Activated T-helper 17 cell treated with anti-CD3 and anti-CD28 coated beads, Interleukin-2, amount 50 U/mL, for 72 hours (primary cell): Measurements from ENCODE around the gene TSC2. TPM values are rescaled to one million over a fixed set of nuclear protein-coding genes. Genes with fewer than 3 reads are reported as not detected.
A peak's percentile ranks its signal among the peaks of the same experiment; 100 is the strongest.

ENCODE experiments used
- ATAC-seq: fragments of 150-1000 bp; cut with Tn5 transposase; replicated peaks from 2 replicates; pipeline ENCODE4 v1.10.0; 2021; ENCODE audit warnings: mild to moderate bottlenecking, moderate library complexity
- H3K27ac Mint-ChIP-seq: one replicate; pipeline ENCODE4 v1.8.0; 2022; ENCODE audit warnings: mixed read lengths
- H3K27me3 Mint-ChIP-seq: one replicate; pipeline ENCODE4 v1.8.0; 2022; ENCODE audit warnings: mixed read lengths
- H3K36me3 Mint-ChIP-seq: one replicate; pipeline ENCODE4 v1.8.0; 2022; ENCODE audit warnings: low read depth, mild to moderate bottlenecking, mixed read lengths
- H3K4me1 Mint-ChIP-seq: one replicate; pipeline ENCODE4 v1.8.0; 2022; ENCODE audit warnings: mixed read lengths
- H3K4me3 Mint-ChIP-seq: one replicate; pipeline ENCODE4 v1.8.0; 2022; ENCODE audit warnings: mild to moderate bottlenecking, mixed read lengths
- H3K9me3 Mint-ChIP-seq: one replicate; pipeline ENCODE4 v1.8.0; 2022; ENCODE audit warnings: mixed read lengths
- total RNA-seq, 2 donors: library from RNA; stranded (reverse); gene quantifications; one replicate each; pipeline ENCODE4 v1.2.3, GENCODE V29; 2022

TSC2 gene
- total RNA-seq: 10 to 100 TPM; 79.3 to 83.7 TPM

DNA sequence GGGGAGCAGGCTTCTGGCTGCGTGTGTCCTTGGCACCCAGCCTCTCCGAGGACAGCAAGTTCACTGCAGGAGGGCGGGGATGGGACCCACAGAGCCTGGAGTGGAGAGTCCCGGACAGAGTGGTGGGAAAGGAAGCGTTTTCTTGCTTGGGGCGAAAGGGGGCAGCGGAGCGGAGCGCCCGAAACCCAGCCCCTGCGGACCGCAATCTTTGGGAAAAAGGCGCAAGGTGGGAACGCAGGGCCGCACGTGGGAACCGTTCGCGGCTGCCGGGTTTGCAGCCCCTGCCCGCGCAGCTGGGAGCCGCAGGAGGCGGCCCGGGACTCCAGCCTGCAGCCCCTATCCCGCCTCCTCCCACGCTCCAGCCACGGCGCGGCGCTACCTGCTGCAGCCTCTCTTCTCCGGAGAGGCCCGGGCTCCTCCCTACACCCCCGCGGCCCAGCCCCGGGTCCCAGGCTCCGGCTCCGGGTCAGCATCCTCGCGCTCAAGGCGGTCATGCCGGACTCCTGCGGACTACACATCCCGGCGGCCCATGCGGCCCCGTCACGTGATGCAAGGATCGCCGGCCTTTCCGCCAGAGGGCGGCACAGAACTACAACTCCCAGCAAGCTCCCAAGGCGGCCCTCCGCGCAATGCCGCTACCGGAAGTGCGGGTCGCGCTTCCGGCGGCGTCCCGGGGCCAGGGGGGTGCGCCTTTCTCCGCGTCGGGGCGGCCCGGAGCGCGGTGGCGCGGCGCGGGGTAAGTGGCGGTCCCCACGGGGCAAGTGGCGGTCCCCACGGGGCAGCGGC, at the start of gene TSC2, which contains the start of gene NTHL1:
Gene TSC2, plus strand, starts transcription at position 656 of the 786 bp plus-strand sequence. CDS start 631 bp downstream, outside the sequence.
Gene NTHL1, minus strand, starts transcription at position 505 of the 786 bp plus-strand sequence. Its CDS starts 11 bp downstream, at position 494.
- no peaks in the 10 kb centered on the region for H3K27me3 Mint-ChIP-seq
- peaks cover 23% of the 10 kb centered on the region for H3K36me3 Mint-ChIP-seq
- ATAC-seq: peak; percentile 100
- H3K9me3 Mint-ChIP-seq: no peaks in the 10 kb centered on the region
- peaks cover 4% of the 10 kb centered on the region for H3K4me1 Mint-ChIP-seq
- H3K27ac Mint-ChIP-seq: peak within 1 kb of the TSS; percentile 66
- peak within 1 kb of the TSS; percentile 86 for H3K4me3 Mint-ChIP-seq

DNA sequence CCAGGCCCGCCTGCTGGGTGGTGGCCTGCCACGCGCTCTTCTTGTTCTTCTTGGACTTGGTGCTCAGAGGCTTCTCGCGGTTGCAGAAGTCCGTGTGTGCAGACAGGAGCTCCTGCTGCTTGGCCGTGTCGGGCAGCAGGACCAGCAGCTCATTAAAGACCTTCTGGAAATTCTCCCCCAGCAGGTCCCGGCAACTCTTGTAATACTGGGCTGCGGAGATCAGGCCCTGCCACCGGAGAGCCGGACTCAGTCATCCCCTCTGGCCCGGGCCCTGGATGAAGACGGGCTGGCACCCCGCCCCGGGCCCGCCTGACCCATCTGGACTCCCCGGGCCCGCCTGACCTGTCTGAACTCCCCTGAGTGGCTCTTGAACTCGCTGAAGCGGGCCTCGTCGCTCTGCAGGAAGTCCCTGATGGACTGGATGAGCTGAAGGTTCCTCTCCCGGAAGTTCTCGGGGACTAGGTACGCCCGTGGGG, 49.4 kb upstream of the TSC2 start:
- H3K27ac Mint-ChIP-seq: no peak overlapping the region
- ATAC-seq: no peak
- H3K4me1 Mint-ChIP-seq: no peaks in the 10 kb centered on the region
- peaks cover 42% of the 10 kb centered on the region for H3K36me3 Mint-ChIP-seq
- no peaks in the 10 kb centered on the region for H3K9me3 Mint-ChIP-seq
- H3K27me3 Mint-ChIP-seq: no peaks in the 10 kb centered on the region
- H3K4me3 Mint-ChIP-seq: no peak overlapping the region

DNA sequence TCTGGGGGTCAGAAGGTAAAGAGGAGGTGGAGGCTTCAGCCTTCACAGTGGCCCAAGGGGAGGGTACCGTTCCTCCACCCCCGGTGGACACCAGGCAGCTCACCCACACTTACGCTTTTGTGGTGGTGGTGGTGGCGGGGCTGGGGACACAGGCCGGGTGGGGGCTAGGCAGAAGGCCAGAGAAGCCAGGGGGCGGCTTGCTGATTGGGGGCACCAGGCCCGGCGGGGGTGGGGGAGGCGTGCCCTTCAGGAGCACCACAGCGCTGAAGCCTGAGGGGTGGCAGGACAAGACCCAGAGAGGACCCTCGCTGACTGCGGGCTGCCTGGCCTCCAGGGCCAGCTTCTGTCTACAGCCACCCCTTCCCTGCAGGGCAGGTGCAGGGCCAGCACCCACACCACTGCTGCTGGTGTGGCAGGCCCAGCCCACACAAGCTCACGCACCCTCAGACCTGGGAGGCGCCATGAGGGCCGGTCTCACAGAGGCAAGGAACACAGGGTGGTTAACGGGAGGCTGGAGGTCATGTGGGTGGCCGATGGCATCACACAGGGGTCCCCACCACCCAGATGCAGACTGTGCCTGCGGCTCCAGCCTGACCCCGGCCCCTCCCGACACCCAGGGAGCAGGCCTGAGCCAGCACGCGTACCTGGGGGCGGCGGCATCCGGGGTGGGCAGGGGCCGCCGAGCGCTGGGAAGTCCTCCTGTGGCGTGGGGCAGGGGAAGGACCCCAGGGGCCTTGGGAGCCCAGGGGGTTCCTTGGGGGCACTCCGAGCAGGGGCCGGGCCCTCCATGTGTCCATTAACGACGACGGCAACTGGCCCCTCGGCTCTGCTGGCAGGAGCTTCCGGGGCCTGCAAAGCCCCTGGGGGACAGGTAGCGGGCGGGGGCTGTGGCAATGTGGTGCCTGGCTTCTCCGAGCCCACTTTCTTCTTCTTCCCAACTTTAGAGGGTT, 48.7 kb upstream of the TSC2 start:
- ATAC-seq: no peak
- H3K4me1 Mint-ChIP-seq: no peaks in the 10 kb centered on the region
- H3K4me3 Mint-ChIP-seq: no peak overlapping the region
- no peaks in the 10 kb centered on the region for H3K9me3 Mint-ChIP-seq
- no peak overlapping the region for H3K27ac Mint-ChIP-seq
- peaks cover 42% of the 10 kb centered on the region for H3K36me3 Mint-ChIP-seq
- no peaks in the 10 kb centered on the region for H3K27me3 Mint-ChIP-seq

DNA sequence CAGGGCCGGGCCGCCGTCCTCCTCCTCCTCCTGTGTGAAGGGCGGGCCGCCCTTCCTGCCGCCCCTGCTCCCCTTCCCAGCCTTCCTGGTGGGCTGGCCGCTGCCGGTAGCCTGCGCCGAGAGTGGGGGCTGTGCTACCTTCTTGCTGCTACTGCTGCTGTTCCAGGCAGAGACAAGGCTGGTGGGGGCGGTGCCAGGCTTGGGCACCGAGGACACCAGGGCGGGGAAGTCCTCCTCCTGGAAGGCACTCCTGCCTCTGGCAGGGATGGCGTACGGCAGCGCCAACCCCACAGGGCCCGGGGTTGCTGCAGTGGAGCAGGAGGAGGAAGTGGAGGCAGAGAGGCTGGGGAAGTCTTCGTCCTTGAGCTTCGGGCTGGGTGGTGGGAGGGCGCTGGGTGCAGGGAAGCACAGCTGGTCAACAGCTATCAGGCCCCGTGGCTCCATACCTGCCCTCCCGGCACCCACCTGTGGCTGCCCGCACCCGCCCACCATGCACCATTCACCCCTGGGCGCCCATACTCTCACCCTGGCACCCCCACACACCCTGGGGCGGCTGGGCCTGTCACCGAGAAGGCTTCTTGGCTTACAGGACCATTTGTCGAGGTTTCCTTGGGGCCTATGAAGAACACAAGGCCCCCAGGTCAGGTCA, 47.8 kb upstream of the TSC2 start:
- no peak overlapping the region for H3K27ac Mint-ChIP-seq
- H3K4me3 Mint-ChIP-seq: no peak overlapping the region
- H3K4me1 Mint-ChIP-seq: no peaks in the 10 kb centered on the region
- H3K27me3 Mint-ChIP-seq: no peaks in the 10 kb centered on the region
- H3K9me3 Mint-ChIP-seq: no peaks in the 10 kb centered on the region
- ATAC-seq: no peak
- H3K36me3 Mint-ChIP-seq: peaks cover 42% of the 10 kb centered on the region

DNA sequence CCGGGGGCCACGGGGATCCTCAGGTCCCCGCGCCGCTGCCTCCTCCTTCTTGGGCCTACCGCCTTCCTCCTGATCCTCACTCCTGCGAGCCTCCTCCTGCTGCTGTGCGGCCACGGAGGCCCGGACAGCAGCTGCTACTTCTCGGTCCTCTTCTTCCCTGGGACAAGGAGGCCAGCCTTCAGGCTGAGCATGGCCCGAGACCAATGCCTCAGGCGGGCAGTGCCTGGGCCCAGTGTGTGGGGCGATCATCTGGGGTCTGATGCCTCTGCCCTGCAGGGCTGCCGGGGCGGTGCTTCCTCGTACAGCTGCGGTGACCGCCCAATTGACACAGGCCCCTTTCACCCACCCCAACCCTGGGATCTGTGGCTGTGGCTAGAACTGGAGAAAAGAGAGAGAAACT, 46.8 kb upstream of the TSC2 start:
- Mint-ChIP-seq H3K4me1 (peaks cover 2% of the 10 kb centered on the region), H3K27me3 (no peaks in the 10 kb centered on the region), H3K4me3 (no peak overlapping the region), H3K27ac (no peak overlapping the region), H3K36me3 (peaks cover 42% of the 10 kb centered on the region), H3K9me3 (no peaks in the 10 kb centered on the region)
- ATAC-seq: no peak

DNA sequence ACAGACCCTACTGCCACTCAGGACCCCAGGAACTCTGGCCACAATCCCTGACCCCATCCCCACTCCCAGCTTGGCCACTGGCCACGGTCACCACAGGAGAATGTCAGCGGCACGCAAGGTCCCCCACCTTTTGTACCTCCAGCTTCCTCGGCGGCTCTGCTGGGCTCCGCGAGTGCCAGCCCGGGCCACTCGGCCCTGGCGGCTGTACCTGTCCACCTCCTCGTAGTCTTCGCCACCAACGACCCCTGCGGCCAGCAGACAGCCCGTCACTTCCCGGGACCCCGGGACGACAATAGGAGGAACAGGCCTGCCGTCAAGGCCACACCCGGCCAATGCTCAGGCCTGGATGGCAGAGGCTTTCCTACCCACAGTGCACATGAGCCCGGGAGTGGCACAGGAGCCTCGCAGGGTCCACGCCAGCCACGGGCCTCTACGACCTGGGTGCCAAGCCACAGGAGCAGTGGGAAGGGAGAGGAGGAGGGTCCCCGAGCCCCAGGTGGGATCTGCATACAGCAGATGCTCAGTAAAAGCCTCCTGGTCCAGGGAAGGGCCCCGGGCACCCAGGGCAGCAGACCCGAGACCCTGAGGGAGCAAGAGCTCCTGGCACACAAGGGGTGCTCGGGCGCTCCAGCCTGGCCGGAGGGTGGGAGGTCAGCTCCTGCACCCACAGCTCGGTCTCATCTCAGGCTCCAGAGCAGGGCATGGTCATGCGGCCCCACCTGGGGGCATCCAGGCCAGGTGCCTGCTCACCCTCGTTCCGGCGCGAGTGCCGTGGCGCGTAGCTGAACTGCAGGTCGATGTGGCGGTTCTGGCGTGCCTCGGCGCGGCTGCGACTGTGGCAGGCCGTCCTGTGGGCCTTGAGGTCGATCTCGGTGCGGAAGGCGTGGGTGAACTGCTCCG, 46.1 kb upstream of the TSC2 start:
- H3K4me3 Mint-ChIP-seq: no peak overlapping the region
- ATAC-seq: no peak
- H3K27ac Mint-ChIP-seq: no peak overlapping the region
- H3K36me3 Mint-ChIP-seq: peaks cover 45% of the 10 kb centered on the region
- H3K4me1 Mint-ChIP-seq: peaks cover 6% of the 10 kb centered on the region
- no peaks in the 10 kb centered on the region for H3K27me3 Mint-ChIP-seq
- H3K9me3 Mint-ChIP-seq: no peaks in the 10 kb centered on the region

DNA sequence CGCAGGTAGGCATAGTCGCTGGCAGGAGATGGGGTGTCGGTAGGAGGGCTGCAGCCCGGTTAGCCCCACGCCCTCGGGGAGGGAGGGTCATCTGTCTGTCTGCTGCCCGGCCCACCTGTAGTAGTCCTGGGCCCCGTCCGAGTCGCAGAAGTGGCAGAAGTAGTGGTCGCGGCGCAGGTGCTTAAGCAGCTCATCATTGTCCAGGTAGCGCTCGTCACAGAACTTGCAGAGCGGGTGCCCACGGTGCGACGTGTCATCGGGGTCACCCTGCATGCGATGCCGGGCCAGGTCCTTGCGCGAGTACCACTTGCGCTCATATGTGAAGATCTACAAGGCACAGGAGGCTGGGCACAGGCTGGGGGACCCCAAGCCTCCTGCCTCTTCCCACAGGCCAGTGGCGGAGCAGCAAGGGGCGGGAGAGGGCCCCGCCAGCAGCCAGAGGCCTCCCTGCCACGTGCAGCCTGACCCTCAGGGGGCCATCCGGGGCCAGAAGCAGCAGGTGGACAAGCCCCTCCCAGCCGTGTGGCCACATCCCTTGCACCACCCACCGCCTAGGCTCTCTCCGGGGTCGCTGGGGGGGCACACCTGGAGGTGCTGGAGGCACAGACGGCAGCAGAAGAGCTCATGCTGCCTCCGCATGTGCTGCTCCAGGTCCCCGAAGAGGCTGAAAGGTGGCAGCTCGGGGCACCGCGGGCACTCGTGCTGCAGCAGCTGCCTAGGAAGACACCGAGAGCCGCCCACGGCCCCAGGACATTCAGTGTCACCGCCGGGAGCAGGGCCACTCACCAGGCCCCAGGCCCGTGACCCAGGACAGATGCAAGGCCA, 45.2 kb upstream of the TSC2 start:
- no peak overlapping the region for H3K27ac Mint-ChIP-seq

DNA sequence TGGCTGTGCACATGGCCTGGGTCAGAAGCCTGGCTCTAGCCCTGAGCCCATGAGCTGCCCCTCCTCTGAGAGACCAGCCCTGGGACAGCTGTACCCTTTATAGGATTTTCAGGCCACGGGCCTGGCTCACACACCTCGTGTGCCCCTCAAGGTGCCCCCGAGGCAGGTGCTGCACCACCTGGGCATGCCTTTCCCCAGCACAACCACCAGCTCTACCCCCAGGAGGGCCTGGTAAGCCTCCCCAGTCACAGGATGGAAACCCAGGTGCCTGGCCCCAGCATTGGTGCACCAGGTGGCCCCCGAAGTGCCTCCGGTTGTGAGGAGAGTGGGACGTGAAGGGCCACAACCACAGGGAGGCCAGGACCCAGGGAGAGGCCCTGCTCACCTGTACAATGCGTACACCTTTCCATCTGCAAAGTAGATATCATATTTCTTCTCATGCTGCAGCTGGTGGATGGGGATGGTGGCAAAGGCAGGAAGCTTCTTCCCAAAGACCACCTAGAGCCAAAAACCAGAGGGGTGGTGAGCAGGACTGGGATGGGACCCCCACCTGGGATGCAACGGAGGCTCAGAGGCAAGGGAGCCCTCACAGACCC, 44.5 kb upstream of the TSC2 start:
- Mint-ChIP-seq H3K27me3 (no peaks in the 10 kb centered on the region), H3K27ac (no peak overlapping the region), H3K4me1 (peaks cover 16% of the 10 kb centered on the region), H3K9me3 (no peaks in the 10 kb centered on the region), H3K4me3 (no peak overlapping the region), H3K36me3 (peaks cover 46% of the 10 kb centered on the region)
- ATAC-seq: no peak

More for the DNA sequence above, 45.2 kb upstream of the TSC2 start:
- peaks cover 10% of the 10 kb centered on the region for H3K4me1 Mint-ChIP-seq
- H3K27me3 Mint-ChIP-seq: no peaks in the 10 kb centered on the region
- ATAC-seq: no peak
- H3K36me3 Mint-ChIP-seq: peaks cover 46% of the 10 kb centered on the region
- H3K4me3 Mint-ChIP-seq: no peak overlapping the region
- no peaks in the 10 kb centered on the region for H3K9me3 Mint-ChIP-seq

DNA sequence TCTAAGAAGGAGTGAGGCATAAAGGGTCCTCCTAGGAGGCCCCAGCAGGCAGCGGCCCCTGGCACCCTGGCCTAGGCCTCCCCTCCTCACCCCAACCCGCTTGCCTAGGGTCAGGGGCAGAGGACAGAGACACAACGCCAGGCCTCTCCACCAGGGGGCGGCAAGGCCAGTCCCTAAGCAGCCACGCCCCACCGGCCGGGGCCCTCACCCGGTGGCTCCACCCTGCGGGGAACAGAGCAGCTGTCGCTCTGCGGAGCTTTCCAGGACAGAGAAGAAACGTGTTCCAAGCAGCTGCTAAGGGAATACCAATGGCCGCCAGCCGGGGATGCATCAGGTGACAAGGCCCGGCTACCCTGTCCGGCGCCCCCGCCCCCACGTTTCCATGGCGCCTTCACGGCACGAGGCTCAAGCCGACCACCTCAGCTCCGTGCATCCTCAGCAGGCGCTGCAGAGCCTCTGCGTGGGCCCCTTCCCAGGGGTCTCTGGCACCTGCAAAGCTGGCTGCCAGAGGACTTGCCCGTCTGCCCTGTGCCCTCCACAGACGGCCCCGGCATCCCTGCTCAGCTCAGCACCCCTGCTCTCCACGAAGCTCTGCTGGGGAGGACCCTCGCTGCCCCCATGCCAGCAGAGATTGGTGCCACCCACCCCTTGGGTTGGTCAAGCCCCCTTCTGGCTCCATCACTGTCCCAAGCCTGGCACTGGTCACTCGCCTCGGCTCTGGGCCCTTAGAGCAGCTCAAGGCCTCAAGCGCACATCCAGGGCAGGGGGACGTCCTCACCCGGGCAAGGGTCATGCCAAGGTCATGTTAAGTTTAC, 43.8 kb upstream of the TSC2 start:
- Mint-ChIP-seq H3K27ac (no peak overlapping the region), H3K27me3 (no peaks in the 10 kb centered on the region), H3K4me1 (peaks cover 20% of the 10 kb centered on the region)

DNA sequence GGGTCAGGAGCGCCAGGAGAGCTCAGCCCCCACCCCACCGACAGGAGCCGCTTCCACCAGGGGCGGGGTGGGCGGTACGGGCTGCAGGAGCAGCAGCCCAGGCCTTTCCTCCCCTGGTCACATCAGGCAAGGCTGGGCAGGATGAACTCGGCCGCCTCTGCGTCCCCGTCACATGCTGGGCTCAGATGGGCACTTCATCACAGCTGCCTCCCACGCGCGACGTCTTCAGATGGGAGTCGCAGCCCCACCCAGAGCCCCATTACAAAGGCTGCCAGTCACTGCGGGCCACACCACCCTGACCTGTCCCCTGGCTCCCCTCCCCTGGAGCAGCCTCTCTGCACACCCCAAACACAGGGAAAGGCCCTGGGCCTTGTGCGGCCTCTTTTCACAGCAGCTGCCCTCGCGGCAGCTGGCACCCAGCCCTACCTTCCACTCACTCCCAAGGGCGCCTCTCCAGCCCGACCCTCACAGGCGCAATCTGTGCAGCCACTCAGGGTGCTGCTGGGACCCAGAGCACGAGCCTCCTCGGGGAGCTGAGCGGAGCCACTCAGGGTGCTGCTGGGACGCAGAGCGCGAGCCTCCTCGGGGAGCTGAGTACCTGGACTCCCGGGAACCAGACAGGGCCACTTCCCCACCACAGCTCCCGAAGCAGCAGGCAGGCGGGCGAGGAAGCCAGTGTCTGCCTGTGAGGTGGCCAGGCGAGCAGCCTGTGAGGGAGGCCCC, 42.8 kb upstream of the TSC2 start:
- Mint-ChIP-seq H3K4me3 (no peak overlapping the region), H3K27me3 (no peaks in the 10 kb centered on the region), H3K27ac (no peak overlapping the region), H3K9me3 (no peaks in the 10 kb centered on the region), H3K4me1 (peaks cover 20% of the 10 kb centered on the region), H3K36me3 (peaks cover 45% of the 10 kb centered on the region)
- no peak for ATAC-seq

More for the DNA sequence above, 43.8 kb upstream of the TSC2 start:
- Mint-ChIP-seq H3K36me3 (peaks cover 45% of the 10 kb centered on the region), H3K9me3 (no peaks in the 10 kb centered on the region), H3K4me3 (no peak overlapping the region)
- peak; percentile 95 for ATAC-seq

DNA sequence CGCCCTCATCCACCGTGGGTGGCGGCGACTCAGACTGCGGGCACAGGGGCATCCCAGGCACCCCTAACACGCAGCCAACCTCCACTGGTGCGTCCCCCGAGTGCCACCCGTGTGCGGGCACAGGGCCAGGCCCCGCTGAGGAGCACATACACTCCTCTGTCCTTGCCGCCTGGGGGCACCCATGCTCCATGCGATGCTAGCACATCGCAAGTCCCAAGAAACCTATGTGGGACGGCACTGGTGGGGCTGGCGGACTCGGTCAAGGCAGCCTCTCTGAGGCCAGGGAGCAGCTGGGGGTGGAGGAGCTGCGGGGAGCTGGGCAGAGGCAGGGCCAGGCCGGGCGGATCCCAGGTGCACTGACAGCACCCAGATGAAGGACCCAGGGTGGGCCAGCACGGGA, 42.1 kb upstream of the TSC2 start:
- Mint-ChIP-seq H3K4me3 (no peak overlapping the region), H3K4me1 (peaks cover 20% of the 10 kb centered on the region), H3K27me3 (no peaks in the 10 kb centered on the region), H3K9me3 (no peaks in the 10 kb centered on the region), H3K27ac (peak overlapping the region; percentile 52), H3K36me3 (peaks cover 41% of the 10 kb centered on the region)
- ATAC-seq: no peak
